Mammary epithelial cell (primary cell): Measurements from ENCODE around the gene AKR1C1.

Source experiments
- CTCF ChIP-seq, 2 donors: IDR thresholded peaks in 1 of 2; conservative IDR thresholded peaks in 1 of 2; 2 replicates each; pipeline ENCODE4 v1.5.1; 2011 to 2012; ENCODE audit warnings: inconsistent platforms in 2 of 2, low read length in 2 of 2, mild to moderate bottlenecking in 2 of 2, control low read depth in 1 of 2, low read depth in 1 of 2; ENCODE audit not compliant: insufficient read depth in 1 of 2; ENCODE audit errors: extremely low read depth in 1 of 2
- EZH2 ChIP-seq: IDR thresholded peaks from 2 replicates; pipeline ENCODE4 v1.6.1; 2012; ENCODE audit warnings: low read length, inconsistent platforms, borderline replicate concordance

- TF ChIP-seq CTCF (conservative IDR thresholded peaks at IDR 0.05 in 1 of 2, IDR thresholded peaks at IDR 0.05 in 1 of 2; ENCODE audit: extremely low read depth in 1 of 2, insufficient read depth in 1 of 2, low read depth in 1 of 2, low read length in 2 of 2) (no peak), EZH2 (no peak)
Observed at GRCh38 chr10:4944841-4945240, 18.4 kb upstream of the AKR1C1 start.
